GM23338 (cell line): ENCODE data around the gene DDX18.

Experiments used
- CREB1 ChIP-seq: fragments of 250-450 bp; sonication (Bioruptor Pico); IDR thresholded peaks from 2 replicates; pipeline ENCODE4 v1.5.0; 2020; ENCODE audit warnings: low read depth, mild to moderate bottlenecking, moderate library complexity
- EZH2 ChIP-seq: fragments of 200-600 bp; sonication (generic); IDR thresholded peaks from one replicate; pipeline ENCODE4 v1.8.0; 2017; ENCODE audit warnings: antibody characterized with exemption, mild to moderate bottlenecking, low read depth; ENCODE audit not compliant: unreplicated experiment
- EZH2phosphoT487 ChIP-seq: fragments of 200-600 bp; sonication (generic); IDR thresholded peaks from one replicate; pipeline ENCODE4 v1.8.1; 2018; ENCODE audit warnings: antibody characterized with exemption; ENCODE audit not compliant: unreplicated experiment
- JUNB ChIP-seq: IDR thresholded peaks from one replicate; pipeline ENCODE4 v1.6.1; 2016; ENCODE audit warnings: antibody characterized with exemption; ENCODE audit not compliant: unreplicated experiment
- POLR2AphosphoS5 ChIP-seq: IDR thresholded peaks from 2 replicates; pipeline ENCODE4 v1.6.1; 2016; ENCODE audit warnings: antibody characterized with exemption, low read depth
- STAT1 ChIP-seq: IDR thresholded peaks from one replicate; pipeline ENCODE4 v1.6.1; 2016; ENCODE audit warnings: antibody characterized with exemption; ENCODE audit not compliant: unreplicated experiment
- ZNF114 ChIP-seq: fragments of 250-450 bp; sonication (Bioruptor Pico); IDR thresholded peaks from 2 replicates; pipeline ENCODE4 v1.5.0; 2020; ENCODE audit warnings: mild to moderate bottlenecking, moderate library complexity
- TF ChIP-seq, protein P1 (sequence below), 2 experiments: fragments of 200-600 bp in 1 of 2; sonication (generic) in 1 of 2; conservative IDR thresholded peaks; 2 replicates each; pipeline versions ENCODE4 v1.5.1 to v1.6.1; 2016 to 2017; ENCODE audit warnings: antibody characterized with exemption in 2 of 2, low read depth in 2 of 2, mild to moderate bottlenecking in 2 of 2, moderate library complexity in 1 of 2
- TF ChIP-seq, protein P2 (sequence below): IDR thresholded peaks from one replicate; pipeline ENCODE4 v1.6.1; 2018; ENCODE audit warnings: antibody characterized with exemption; ENCODE audit not compliant: unreplicated experiment
- TF ChIP-seq, protein P3 (sequence below): fragments of 250-450 bp; sonication (Bioruptor Pico); IDR thresholded peaks from 2 replicates; pipeline ENCODE4 v1.5.0; 2020; ENCODE audit warnings: mild to moderate bottlenecking, moderate library complexity
- TF ChIP-seq, protein P4 (sequence below): IDR thresholded peaks from 2 replicates; pipeline ENCODE4 v1.6.1; 2016; ENCODE audit warnings: antibody characterized with exemption

DNA sequence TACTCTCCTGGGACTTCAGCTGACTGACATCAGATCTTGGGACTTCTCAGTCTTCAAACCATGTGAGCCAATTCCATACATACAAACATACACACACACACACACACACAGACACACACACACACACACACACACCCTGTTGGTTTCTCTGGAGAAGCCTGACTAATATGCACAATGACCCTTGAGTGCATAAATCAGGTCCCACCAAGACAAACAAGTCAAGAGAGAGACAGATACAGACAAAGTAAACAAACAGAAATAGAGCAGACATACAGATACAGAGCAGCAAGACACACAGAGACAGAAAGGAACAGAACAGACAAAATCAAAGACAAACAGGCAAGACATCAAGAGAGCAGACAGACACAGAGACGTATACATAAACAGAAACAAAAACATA lies 43.8 kb upstream of the DDX18 start:
- TF ChIP-seq EZH2phosphoT487 (no peak), POLR2AphosphoS5 (no peak), JUNB (no peak), EZH2 (no peak), CREB1 (CRISPR knock-in tag) (no peak), ZNF114 (CRISPR knock-in tag) (no peak), STAT1 (no peak)
- TF ChIP-seq, protein P1, sequence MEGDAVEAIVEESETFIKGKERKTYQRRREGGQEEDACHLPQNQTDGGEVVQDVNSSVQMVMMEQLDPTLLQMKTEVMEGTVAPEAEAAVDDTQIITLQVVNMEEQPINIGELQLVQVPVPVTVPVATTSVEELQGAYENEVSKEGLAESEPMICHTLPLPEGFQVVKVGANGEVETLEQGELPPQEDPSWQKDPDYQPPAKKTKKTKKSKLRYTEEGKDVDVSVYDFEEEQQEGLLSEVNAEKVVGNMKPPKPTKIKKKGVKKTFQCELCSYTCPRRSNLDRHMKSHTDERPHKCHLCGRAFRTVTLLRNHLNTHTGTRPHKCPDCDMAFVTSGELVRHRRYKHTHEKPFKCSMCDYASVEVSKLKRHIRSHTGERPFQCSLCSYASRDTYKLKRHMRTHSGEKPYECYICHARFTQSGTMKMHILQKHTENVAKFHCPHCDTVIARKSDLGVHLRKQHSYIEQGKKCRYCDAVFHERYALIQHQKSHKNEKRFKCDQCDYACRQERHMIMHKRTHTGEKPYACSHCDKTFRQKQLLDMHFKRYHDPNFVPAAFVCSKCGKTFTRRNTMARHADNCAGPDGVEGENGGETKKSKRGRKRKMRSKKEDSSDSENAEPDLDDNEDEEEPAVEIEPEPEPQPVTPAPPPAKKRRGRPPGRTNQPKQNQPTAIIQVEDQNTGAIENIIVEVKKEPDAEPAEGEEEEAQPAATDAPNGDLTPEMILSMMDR (conservative IDR thresholded peaks at IDR 0.05; ENCODE audit: low read depth in 2 of 2), result no peak
- TF ChIP-seq, protein P2, sequence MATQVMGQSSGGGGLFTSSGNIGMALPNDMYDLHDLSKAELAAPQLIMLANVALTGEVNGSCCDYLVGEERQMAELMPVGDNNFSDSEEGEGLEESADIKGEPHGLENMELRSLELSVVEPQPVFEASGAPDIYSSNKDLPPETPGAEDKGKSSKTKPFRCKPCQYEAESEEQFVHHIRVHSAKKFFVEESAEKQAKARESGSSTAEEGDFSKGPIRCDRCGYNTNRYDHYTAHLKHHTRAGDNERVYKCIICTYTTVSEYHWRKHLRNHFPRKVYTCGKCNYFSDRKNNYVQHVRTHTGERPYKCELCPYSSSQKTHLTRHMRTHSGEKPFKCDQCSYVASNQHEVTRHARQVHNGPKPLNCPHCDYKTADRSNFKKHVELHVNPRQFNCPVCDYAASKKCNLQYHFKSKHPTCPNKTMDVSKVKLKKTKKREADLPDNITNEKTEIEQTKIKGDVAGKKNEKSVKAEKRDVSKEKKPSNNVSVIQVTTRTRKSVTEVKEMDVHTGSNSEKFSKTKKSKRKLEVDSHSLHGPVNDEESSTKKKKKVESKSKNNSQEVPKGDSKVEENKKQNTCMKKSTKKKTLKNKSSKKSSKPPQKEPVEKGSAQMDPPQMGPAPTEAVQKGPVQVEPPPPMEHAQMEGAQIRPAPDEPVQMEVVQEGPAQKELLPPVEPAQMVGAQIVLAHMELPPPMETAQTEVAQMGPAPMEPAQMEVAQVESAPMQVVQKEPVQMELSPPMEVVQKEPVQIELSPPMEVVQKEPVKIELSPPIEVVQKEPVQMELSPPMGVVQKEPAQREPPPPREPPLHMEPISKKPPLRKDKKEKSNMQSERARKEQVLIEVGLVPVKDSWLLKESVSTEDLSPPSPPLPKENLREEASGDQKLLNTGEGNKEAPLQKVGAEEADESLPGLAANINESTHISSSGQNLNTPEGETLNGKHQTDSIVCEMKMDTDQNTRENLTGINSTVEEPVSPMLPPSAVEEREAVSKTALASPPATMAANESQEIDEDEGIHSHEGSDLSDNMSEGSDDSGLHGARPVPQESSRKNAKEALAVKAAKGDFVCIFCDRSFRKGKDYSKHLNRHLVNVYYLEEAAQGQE, result no peak
- TF ChIP-seq, protein P3, sequence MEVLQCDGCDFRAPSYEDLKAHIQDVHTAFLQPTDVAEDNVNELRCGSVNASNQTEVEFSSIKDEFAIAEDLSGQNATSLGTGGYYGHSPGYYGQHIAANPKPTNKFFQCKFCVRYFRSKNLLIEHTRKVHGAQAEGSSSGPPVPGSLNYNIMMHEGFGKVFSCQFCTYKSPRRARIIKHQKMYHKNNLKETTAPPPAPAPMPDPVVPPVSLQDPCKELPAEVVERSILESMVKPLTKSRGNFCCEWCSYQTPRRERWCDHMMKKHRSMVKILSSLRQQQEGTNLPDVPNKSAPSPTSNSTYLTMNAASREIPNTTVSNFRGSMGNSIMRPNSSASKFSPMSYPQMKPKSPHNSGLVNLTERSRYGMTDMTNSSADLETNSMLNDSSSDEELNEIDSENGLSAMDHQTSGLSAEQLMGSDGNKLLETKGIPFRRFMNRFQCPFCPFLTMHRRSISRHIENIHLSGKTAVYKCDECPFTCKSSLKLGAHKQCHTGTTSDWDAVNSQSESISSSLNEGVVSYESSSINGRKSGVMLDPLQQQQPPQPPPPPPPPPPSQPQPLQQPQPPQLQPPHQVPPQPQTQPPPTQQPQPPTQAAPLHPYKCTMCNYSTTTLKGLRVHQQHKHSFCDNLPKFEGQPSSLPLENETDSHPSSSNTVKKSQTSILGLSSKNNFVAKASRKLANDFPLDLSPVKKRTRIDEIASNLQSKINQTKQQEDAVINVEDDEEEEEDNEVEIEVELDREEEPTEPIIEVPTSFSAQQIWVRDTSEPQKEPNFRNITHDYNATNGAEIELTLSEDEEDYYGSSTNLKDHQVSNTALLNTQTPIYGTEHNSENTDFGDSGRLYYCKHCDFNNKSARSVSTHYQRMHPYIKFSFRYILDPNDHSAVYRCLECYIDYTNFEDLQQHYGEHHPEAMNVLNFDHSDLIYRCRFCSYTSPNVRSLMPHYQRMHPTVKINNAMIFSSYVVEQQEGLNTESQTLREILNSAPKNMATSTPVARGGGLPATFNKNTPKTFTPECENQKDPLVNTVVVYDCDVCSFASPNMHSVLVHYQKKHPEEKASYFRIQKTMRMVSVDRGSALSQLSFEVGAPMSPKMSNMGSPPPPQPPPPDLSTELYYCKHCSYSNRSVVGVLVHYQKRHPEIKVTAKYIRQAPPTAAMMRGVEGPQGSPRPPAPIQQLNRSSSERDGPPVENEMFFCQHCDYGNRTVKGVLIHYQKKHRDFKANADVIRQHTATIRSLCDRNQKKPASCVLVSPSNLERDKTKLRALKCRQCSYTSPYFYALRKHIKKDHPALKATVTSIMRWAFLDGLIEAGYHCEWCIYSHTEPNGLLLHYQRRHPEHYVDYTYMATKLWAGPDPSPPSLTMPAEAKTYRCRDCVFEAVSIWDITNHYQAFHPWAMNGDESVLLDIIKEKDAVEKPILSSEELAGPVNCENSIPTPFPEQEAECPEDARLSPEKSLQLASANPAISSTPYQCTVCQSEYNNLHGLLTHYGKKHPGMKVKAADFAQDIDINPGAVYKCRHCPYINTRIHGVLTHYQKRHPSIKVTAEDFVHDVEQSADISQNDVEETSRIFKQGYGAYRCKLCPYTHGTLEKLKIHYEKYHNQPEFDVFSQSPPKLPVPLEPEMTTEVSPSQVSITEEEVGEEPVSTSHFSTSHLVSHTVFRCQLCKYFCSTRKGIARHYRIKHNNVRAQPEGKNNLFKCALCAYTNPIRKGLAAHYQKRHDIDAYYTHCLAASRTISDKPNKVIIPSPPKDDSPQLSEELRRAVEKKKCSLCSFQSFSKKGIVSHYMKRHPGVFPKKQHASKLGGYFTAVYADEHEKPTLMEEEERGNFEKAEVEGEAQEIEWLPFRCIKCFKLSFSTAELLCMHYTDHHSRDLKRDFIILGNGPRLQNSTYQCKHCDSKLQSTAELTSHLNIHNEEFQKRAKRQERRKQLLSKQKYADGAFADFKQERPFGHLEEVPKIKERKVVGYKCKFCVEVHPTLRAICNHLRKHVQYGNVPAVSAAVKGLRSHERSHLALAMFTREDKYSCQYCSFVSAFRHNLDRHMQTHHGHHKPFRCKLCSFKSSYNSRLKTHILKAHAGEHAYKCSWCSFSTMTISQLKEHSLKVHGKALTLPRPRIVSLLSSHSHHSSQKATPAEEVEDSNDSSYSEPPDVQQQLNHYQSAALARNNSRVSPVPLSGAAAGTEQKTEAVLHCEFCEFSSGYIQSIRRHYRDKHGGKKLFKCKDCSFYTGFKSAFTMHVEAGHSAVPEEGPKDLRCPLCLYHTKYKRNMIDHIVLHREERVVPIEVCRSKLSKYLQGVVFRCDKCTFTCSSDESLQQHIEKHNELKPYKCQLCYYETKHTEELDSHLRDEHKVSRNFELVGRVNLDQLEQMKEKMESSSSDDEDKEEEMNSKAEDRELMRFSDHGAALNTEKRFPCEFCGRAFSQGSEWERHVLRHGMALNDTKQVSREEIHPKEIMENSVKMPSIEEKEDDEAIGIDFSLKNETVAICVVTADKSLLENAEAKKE, result no peak
- TF ChIP-seq, protein P4, sequence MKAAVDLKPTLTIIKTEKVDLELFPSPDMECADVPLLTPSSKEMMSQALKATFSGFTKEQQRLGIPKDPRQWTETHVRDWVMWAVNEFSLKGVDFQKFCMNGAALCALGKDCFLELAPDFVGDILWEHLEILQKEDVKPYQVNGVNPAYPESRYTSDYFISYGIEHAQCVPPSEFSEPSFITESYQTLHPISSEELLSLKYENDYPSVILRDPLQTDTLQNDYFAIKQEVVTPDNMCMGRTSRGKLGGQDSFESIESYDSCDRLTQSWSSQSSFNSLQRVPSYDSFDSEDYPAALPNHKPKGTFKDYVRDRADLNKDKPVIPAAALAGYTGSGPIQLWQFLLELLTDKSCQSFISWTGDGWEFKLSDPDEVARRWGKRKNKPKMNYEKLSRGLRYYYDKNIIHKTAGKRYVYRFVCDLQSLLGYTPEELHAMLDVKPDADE, result no peak
